HG02678 (cell line): ENCODE measurements around the gene ZKSCAN8.

Source experiments
- ATAC-seq: cut with Tn5 transposase; IDR thresholded peaks from one replicate; pipeline ENCODE4 v1.9.1; 2021; ENCODE audit warnings: mild to moderate bottlenecking, moderate library complexity; ENCODE audit not compliant: unreplicated experiment

ZKSCAN8 gene

GRCh38 chr6:28203201-28203600, 61.5 kb downstream of the ZKSCAN8 start:
- no peak for ATAC-seq

DNA sequence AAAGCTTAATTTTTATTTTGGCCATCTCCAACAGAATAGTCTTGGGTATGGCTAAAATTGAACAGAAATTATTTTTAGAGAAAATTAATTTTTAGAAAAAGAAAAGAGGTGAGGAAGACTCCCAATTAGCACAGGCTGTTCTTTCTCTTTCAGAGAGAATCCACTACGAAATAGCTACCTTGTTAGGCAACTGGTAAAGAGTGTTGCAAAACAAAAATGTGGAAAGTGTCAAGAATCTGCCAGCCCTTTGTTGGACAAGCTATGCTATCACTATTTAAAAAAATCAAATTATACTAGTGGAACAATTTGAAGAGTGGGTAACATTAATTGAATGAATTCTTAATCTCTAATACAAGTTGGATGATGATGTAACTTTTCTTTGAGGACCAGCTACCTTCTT, 64.2 kb downstream of the ZKSCAN8 start:
- ATAC-seq, result no peak

DNA sequence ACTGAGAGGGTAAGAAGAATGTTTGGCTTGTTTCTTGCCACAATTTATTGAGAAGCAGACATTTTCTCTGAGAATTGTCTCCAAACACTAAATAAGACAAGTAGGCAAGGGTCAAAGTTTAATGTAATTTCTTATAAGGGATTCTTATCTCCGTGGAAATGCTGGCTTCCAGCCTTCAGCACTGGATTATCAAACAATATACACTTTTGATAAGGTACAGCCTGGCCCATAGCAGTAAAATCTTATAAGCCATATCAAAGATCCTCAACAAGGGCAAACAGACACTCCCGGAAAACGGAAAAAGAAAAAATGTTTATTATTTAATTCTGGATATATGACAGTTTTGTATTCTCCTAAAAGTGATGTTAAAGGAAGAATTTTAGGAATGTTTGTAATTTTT, 64.8 kb downstream of the ZKSCAN8 start:
- ATAC-seq, result no peak

DNA sequence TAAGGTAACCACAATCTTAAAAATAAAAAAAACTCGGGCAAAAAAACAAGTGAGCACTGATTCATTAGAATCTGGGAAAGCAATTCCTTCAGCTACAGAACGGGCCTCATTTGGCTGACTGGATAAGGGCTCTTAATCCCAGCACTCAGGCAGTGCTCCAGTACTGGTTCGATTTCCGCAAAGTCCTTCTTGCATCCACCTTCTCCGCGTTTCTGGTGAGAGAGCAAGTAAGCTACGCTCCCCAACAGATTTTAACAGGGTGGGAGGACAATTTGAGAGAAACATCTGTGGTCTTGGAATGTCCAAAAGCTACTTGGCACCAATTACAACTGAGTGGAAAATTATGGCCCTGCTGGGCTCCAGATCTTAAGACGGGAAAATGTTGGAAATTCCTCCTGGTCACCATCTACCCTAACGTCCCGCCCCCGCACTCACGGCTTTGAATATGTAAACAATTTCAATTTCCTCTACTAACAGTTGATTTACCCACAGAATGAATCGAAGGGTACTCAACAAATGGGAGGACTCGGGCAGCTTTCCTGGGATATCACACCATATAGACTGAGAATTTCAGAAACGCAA, 65.3 kb downstream of the ZKSCAN8 start:
- no peak for ATAC-seq

- peak; percentile 51 for ATAC-seq
Measured at GRCh38 chr6:28207510-28208110, 65.9 kb downstream of the ZKSCAN8 start.

GRCh38 chr6:28208111-28208659, 66.5 kb downstream of the ZKSCAN8 start:
- ATAC-seq, result no peak
